Measurements from ENCODE around the gene DNASE1. TPM values are rescaled to one million over a fixed set of nuclear protein-coding genes. Genes with fewer than 3 reads are reported as not detected.

DNASE1 gene
- total RNA-seq, 1 donor from 2014 or later: 12.2 TPM

DNA sequence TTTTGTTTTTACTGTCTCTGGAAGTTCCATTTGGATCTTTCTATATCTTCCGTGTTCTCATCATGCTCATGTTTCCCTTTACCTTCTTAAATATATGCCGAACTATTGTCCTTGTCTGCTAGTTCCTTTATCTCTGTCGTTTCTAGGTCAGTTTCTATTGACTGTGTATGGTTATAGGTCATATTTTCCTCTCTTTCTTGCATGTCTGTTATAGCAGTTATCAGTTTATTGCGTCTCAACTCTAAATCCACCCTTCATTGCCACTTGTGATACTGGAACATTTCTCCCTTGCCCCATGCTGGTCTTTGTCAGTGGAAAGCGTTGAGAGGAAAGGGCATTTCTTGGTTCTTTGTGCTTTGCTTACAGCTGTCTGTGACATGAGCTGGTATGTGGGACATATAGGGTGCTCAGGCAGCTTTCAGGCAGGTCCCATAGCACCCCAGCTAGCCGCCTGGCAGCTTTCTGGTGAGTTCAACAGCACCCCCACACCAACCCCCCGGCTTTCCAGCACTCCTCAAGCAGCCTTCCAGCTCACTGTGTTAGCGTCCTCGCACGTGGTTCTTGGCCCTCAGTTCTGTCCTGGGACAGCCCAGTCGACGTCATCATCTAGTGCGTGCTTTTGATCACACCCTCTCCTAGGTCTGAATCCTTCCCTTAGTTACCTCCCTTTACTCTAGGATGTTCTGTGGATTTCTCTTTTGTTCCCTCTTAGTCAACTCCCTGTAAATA lies 15.4 kb upstream of the DNASE1 start:
- H3K27ac Mint-ChIP-seq (ENCODE audit: unreplicated experiment): no peak overlapping the region
- peak; percentile 68 for DNase-seq (ENCODE audit: low spot score)

DNA sequence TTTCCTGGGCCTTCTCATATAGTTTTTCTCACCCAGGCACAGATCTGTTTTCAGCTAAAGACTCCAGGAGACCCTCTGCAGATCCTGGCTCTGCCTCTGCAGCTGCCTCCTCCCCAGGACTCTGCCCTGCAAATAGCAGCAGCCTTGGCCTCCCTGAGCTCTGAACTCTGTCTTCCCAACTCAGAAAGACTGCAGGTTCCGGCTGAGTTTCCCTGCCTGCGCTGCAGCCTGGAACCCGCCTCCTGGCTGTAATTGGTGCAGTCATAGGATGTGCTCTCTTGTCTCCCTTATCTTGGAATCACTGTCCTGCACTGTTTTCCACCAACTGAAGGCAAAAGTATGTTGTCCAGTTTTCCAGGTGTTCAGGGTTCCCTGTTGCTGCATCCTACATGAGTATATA lies 14.3 kb upstream of the DNASE1 start:
- peak; percentile 39 for DNase-seq (ENCODE audit: low spot score)
- H3K9me3 Mint-ChIP-seq (ENCODE audit: low read depth): peaks cover 4% of the 10 kb centered on the region
- H3K27me3 Mint-ChIP-seq (ENCODE audit: low read depth): no peaks in the 10 kb centered on the region
- H3K4me3 Mint-ChIP-seq (ENCODE audit: unreplicated experiment): no peak overlapping the region
- H3K4me1 Mint-ChIP-seq (ENCODE audit: low read depth): peaks cover 27% of the 10 kb centered on the region
- H3K36me3 Mint-ChIP-seq (ENCODE audit: low read depth): peaks cover 3% of the 10 kb centered on the region
- no peak overlapping the region for H3K27ac Mint-ChIP-seq (ENCODE audit: unreplicated experiment)
- TF ChIP-seq, protein P1, sequence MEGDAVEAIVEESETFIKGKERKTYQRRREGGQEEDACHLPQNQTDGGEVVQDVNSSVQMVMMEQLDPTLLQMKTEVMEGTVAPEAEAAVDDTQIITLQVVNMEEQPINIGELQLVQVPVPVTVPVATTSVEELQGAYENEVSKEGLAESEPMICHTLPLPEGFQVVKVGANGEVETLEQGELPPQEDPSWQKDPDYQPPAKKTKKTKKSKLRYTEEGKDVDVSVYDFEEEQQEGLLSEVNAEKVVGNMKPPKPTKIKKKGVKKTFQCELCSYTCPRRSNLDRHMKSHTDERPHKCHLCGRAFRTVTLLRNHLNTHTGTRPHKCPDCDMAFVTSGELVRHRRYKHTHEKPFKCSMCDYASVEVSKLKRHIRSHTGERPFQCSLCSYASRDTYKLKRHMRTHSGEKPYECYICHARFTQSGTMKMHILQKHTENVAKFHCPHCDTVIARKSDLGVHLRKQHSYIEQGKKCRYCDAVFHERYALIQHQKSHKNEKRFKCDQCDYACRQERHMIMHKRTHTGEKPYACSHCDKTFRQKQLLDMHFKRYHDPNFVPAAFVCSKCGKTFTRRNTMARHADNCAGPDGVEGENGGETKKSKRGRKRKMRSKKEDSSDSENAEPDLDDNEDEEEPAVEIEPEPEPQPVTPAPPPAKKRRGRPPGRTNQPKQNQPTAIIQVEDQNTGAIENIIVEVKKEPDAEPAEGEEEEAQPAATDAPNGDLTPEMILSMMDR (IDR thresholded peaks at IDR 0.05): no peak

More for the DNA sequence above, 15.4 kb upstream of the DNASE1 start:
- peaks cover 3% of the 10 kb centered on the region for H3K36me3 Mint-ChIP-seq (ENCODE audit: low read depth)
- TF ChIP-seq, protein P1 (IDR thresholded peaks at IDR 0.05): no peak
- H3K9me3 Mint-ChIP-seq (ENCODE audit: low read depth): peaks cover 4% of the 10 kb centered on the region
- H3K27me3 Mint-ChIP-seq (ENCODE audit: low read depth): no peaks in the 10 kb centered on the region
- no peak overlapping the region for H3K4me3 Mint-ChIP-seq (ENCODE audit: unreplicated experiment)
- peaks cover 26% of the 10 kb centered on the region for H3K4me1 Mint-ChIP-seq (ENCODE audit: low read depth)

DNA sequence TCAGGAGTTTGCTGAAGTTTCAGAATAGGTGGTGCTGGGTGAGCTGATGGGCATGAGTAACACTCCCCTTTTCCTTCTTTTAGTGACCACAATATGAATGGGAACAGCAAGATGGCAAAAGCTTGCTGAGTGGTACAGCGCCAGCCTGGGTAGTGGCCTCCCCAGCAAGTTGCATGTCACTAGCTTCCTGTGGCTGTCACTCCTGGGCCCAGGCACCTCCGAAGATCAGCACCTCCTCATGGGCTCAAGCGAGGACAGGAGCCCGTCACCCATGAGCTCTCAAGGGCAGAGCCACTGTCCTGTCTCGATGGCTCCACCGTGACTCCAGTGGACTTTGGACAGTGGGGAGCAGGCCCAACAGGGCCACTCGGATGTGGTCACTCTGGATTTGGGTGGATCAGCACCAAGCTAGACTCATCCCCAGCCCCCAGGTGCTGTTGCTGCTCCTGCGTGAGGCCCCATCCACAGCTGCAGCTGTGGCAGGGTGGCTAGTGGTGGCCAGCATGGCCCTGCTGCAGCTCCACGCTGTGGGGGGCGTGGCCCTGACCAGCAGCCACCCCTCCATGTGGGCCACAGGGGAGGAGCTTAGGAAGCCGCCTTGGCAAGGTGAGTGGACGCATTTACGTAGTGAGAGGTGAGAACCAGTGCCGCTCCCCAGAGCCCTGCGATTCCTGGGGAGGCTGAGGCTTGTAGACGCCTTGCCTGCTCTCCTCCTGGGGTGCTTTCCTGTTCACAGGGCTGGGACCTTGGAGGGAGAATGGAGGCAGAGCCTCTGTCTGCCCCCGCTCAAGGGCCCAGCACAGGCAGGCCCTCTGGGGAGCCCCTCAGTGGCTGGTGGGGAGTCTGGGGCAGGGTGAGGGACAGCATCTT lies 13.6 kb upstream of the DNASE1 start:
- H3K4me1 Mint-ChIP-seq (ENCODE audit: low read depth): peaks cover 28% of the 10 kb centered on the region
- peaks cover 4% of the 10 kb centered on the region for H3K9me3 Mint-ChIP-seq (ENCODE audit: low read depth)
- peaks cover 3% of the 10 kb centered on the region for H3K36me3 Mint-ChIP-seq (ENCODE audit: low read depth)
- H3K27me3 Mint-ChIP-seq (ENCODE audit: low read depth): no peaks in the 10 kb centered on the region
- H3K4me3 Mint-ChIP-seq (ENCODE audit: unreplicated experiment): no peak overlapping the region
- TF ChIP-seq, protein P1 (IDR thresholded peaks at IDR 0.05): no peak
- no peak overlapping the region for H3K27ac Mint-ChIP-seq (ENCODE audit: unreplicated experiment)
- peak; percentile 74 for DNase-seq (ENCODE audit: low spot score)

DNA sequence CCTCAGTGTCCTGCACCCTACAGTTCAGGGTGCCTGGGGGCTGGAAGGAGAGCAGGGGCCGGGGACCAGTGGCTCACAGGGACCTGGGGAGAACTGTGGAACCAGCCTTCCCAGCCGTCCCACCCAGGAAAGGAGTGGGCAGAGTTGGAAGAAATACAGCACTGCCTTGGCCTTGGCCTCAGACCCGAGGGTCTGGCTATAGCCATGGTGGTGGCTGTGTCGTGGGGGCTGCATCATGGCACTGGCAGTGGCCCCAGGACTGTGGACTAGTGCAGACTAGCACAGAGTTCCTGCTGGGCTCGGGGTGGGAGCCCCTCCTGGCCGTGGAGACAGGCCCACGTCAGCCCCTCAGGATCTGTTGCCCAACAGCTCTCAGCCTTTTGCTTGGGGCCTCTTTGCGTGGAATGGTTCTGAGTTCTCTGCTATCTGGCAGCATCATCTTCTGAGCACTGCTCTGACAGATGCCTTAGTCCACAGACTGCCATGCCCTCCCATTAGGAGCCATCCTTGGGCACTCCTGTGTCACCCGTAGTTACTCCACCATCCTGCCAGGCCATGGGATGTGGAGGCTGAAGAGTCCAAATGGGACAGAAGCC lies 12.6 kb upstream of the DNASE1 start:
- TF ChIP-seq, protein P1 (IDR thresholded peaks at IDR 0.05): no peak
- Mint-ChIP-seq H3K36me3 (ENCODE audit: low read depth) (peaks cover 5% of the 10 kb centered on the region), H3K9me3 (ENCODE audit: low read depth) (no peaks in the 10 kb centered on the region), H3K4me3 (ENCODE audit: unreplicated experiment) (no peak overlapping the region), H3K27ac (ENCODE audit: unreplicated experiment) (no peak overlapping the region), H3K4me1 (ENCODE audit: low read depth) (peaks cover 26% of the 10 kb centered on the region), H3K27me3 (ENCODE audit: low read depth) (no peaks in the 10 kb centered on the region)
- DNase-seq (ENCODE audit: low spot score): peak; percentile 84
